Endothelial cell (in vitro differentiated cells): ENCODE measurements around the gene REEP2. TPM values are rescaled to one million over a fixed set of nuclear protein-coding genes. Genes with fewer than 3 reads are reported as not detected.

ENCODE experiments used
- DNase-seq: peaks from one replicate; pipeline ENCODE4 v3.0.0; 2021; ENCODE audit warnings: low spot score
- H3K27ac Mint-ChIP-seq: one replicate; pipeline ENCODE4 v1.8.0; 2021; ENCODE audit warnings: mixed read lengths, inconsistent platforms; ENCODE audit not compliant: unreplicated experiment
- H3K27me3 Mint-ChIP-seq: one replicate; pipeline ENCODE4 v1.8.0; 2021; ENCODE audit warnings: mild to moderate bottlenecking, moderate library complexity, mixed read lengths, inconsistent platforms; ENCODE audit not compliant: unreplicated experiment
- H3K36me3 Mint-ChIP-seq: one replicate; pipeline ENCODE4 v1.8.0; 2021; ENCODE audit warnings: mild to moderate bottlenecking, low read depth, mixed read lengths, inconsistent platforms; ENCODE audit not compliant: unreplicated experiment
- H3K4me1 Mint-ChIP-seq: one replicate; pipeline ENCODE4 v1.8.0; 2021; ENCODE audit warnings: mild to moderate bottlenecking, mixed read lengths, inconsistent platforms; ENCODE audit not compliant: unreplicated experiment
- H3K4me3 Mint-ChIP-seq: one replicate; pipeline ENCODE4 v1.8.0; 2021; ENCODE audit warnings: mild to moderate bottlenecking, mixed read lengths, inconsistent platforms; ENCODE audit not compliant: unreplicated experiment
- H3K9me3 Mint-ChIP-seq: one replicate; pipeline ENCODE4 v1.8.0; 2021; ENCODE audit warnings: mixed read lengths, inconsistent platforms; ENCODE audit not compliant: unreplicated experiment
- total RNA-seq: library from RNA; stranded (reverse); fragmentation: NEBNext Ultra II Directional; extraction: Animal tissue kit (Norgen Biotek cat#: 25700); gene quantifications from one replicate; pipeline ENCODE4 v1.2.1, GENCODE V29; 2021; ENCODE audit not compliant: unreplicated experiment
- TF ChIP-seq, protein P1 (sequence below): fragments of 200-600 bp; sonication (generic); IDR thresholded peaks from one replicate; pipeline ENCODE4 v1.5.0; 2021; ENCODE audit warnings: antibody characterized with exemption; ENCODE audit not compliant: unreplicated experiment

The REEP2 gene
- total RNA-seq, 1 donor from 2014 or later, result 72.8 TPM

DNA sequence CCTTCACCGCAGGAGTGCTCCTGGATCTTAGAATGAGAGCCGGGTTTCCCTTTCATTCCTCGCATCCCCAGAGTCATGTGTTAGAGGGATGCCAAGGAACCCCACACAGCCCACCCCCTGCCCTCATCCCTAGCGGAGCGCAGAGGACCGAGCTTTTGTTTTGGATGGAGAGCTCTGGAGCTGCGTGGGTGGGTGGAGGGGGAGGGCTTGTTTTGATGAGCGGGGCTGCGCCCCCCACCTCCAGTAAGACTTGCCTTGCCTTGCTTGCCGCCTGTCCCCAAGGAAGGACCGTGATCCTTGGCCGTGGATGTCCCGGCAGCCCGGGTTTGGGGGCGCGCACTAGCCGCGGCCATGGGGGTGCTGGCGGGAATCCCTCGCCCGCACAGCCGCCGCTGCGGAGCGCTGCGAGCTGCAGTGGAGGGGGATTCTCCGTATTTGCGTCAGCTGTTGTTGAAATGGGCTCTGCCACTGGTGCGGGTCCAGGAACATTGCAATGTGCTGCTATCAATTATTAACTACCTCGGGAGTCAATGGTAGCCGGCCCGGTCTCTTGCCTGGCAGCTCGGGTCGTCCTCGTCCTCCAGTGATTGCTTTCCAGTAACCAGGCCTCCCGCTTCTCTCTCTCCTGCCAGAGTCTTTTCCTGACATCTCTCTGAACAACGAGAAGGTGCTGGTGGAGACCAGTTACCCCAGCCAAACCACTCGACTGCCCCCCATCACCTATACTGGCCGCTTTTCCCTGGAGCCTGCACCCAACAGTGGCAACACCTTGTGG, 27.5 kb downstream of the REEP2 start:
- DNase-seq, result no peak
- TF ChIP-seq, protein P1, sequence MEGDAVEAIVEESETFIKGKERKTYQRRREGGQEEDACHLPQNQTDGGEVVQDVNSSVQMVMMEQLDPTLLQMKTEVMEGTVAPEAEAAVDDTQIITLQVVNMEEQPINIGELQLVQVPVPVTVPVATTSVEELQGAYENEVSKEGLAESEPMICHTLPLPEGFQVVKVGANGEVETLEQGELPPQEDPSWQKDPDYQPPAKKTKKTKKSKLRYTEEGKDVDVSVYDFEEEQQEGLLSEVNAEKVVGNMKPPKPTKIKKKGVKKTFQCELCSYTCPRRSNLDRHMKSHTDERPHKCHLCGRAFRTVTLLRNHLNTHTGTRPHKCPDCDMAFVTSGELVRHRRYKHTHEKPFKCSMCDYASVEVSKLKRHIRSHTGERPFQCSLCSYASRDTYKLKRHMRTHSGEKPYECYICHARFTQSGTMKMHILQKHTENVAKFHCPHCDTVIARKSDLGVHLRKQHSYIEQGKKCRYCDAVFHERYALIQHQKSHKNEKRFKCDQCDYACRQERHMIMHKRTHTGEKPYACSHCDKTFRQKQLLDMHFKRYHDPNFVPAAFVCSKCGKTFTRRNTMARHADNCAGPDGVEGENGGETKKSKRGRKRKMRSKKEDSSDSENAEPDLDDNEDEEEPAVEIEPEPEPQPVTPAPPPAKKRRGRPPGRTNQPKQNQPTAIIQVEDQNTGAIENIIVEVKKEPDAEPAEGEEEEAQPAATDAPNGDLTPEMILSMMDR, result no peak
- peaks cover 27% of the 10 kb centered on the region for H3K27me3 Mint-ChIP-seq
- H3K4me1 Mint-ChIP-seq, result peaks cover 2% of the 10 kb centered on the region
- peaks cover 6% of the 10 kb centered on the region for H3K36me3 Mint-ChIP-seq
- no peak overlapping the region for H3K4me3 Mint-ChIP-seq
- H3K9me3 Mint-ChIP-seq, result peaks cover 4% of the 10 kb centered on the region
- no peak overlapping the region for H3K27ac Mint-ChIP-seq

DNA sequence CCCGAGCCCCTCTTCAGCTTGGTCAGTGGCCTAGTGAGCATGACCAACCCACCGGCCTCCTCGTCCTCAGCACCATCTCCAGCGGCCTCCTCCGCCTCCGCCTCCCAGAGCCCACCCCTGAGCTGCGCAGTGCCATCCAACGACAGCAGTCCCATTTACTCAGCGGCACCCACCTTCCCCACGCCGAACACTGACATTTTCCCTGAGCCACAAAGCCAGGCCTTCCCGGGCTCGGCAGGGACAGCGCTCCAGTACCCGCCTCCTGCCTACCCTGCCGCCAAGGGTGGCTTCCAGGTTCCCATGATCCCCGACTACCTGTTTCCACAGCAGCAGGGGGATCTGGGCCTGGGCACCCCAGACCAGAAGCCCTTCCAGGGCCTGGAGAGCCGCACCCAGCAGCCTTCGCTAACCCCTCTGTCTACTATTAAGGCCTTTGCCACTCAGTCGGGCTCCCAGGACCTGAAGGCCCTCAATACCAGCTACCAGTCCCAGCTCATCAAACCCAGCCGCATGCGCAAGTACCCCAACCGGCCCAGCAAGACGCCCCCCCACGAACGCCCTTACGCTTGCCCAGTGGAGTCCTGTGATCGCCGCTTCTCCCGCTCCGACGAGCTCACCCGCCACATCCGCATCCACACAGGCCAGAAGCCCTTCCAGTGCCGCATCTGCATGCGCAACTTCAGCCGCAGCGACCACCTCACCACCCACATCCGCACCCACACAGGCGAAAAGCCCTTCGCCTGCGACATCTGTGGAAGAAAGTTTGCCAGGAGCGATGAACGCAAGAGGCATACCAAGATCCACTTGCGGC, 28.2 kb downstream of the REEP2 start:
- no peak overlapping the region for H3K4me3 Mint-ChIP-seq

GRCh38 chr5:138467711-138468132, 28.9 kb downstream of the REEP2 start:
- peaks cover 29% of the 10 kb centered on the region for H3K27me3 Mint-ChIP-seq
- no peak overlapping the region for H3K4me3 Mint-ChIP-seq
- TF ChIP-seq, protein P1, result no peak
- H3K36me3 Mint-ChIP-seq, result peaks cover 6% of the 10 kb centered on the region
- H3K9me3 Mint-ChIP-seq, result peaks cover 4% of the 10 kb centered on the region
- peaks cover 2% of the 10 kb centered on the region for H3K4me1 Mint-ChIP-seq
- no peak for DNase-seq
- H3K27ac Mint-ChIP-seq, result peak overlapping the region; percentile 39

More for the DNA sequence above, 28.2 kb downstream of the REEP2 start:
- no peak for DNase-seq
- H3K9me3 Mint-ChIP-seq, result peaks cover 4% of the 10 kb centered on the region
- H3K27me3 Mint-ChIP-seq, result peaks cover 28% of the 10 kb centered on the region
- TF ChIP-seq, protein P1, result no peak
- peaks cover 2% of the 10 kb centered on the region for H3K4me1 Mint-ChIP-seq
- peak overlapping the region; percentile 39 for H3K27ac Mint-ChIP-seq
- H3K36me3 Mint-ChIP-seq, result peaks cover 6% of the 10 kb centered on the region

DNA sequence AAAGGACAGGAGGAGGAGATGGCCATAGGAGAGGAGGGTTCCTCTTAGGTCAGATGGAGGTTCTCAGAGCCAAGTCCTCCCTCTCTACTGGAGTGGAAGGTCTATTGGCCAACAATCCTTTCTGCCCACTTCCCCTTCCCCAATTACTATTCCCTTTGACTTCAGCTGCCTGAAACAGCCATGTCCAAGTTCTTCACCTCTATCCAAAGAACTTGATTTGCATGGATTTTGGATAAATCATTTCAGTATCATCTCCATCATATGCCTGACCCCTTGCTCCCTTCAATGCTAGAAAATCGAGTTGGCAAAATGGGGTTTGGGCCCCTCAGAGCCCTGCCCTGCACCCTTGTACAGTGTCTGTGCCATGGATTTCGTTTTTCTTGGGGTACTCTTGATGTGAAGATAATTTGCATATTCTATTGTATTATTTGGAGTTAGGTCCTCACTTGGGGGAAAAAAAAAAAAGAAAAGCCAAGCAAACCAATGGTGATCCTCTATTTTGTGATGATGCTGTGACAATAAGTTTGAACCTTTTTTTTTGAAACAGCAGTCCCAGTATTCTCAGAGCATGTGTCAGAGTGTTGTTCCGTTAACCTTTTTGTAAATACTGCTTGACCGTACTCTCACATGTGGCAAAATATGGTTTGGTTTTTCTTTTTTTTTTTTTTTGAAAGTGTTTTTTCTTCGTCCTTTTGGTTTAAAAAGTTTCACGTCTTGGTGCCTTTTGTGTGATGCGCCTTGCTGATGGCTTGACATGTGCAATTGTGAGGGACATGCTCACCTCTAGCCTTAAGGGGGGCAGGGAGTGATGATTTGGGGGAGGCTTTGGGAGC, 29.5 kb downstream of the REEP2 start:
- Mint-ChIP-seq H3K27me3 (peaks cover 27% of the 10 kb centered on the region), H3K4me3 (peak overlapping the region; percentile 34), H3K9me3 (peaks cover 4% of the 10 kb centered on the region), H3K36me3 (peaks cover 6% of the 10 kb centered on the region), H3K27ac (no peak overlapping the region), H3K4me1 (peaks cover 2% of the 10 kb centered on the region)
- TF ChIP-seq, protein P1, result no peak
- DNase-seq, result no peak
